ENCODE results near the gene ACKR1.

The ACKR1 gene

GRCh38 chr1:159214149-159214760, 9.6 kb downstream of the ACKR1 start:
- Histone ChIP-seq H3K36me3 (ENCODE audit: control insufficient read depth in 5 of 5, insufficient read depth in 5 of 5, low read length in 5 of 5) (no peaks in the 10 kb centered on the region), H3K4me1 (ENCODE audit: control insufficient read depth in 5 of 5, insufficient read depth in 5 of 5, low read length in 5 of 5) (peaks cover 0 to 10% (median 0%) of the 10 kb centered on the region in 5 donors), H3K9ac (ENCODE audit: low read length in 5 of 5) (no peak overlapping the region), H3K27ac (ENCODE audit: low read depth, low read length) (no peak overlapping the region), H3K4me3 (ENCODE audit: low read depth in 1 of 5, low read length in 5 of 5) (no peak overlapping the region), H3K9me3 (ENCODE audit: control insufficient read depth in 5 of 5, low read length in 5 of 5) (no peaks in the 10 kb centered on the region), H3K27me3 (ENCODE audit: control insufficient read depth in 5 of 5, insufficient read depth in 4 of 5, low read length in 5 of 5) (peaks cover 0 to 23% (median 9%) of the 10 kb centered on the region in 5 donors)

- Histone ChIP-seq H3K9me3 (ENCODE audit: control insufficient read depth in 5 of 5, low read length in 5 of 5) (no peaks in the 10 kb centered on the region), H3K36me3 (ENCODE audit: control insufficient read depth in 5 of 5, insufficient read depth in 5 of 5, low read length in 5 of 5) (no peaks in the 10 kb centered on the region), H3K9ac (ENCODE audit: low read length in 5 of 5) (no peak overlapping the region), H3K4me1 (ENCODE audit: control insufficient read depth in 5 of 5, insufficient read depth in 5 of 5, low read length in 5 of 5) (no peaks in the 10 kb centered on the region), H3K27me3 (ENCODE audit: control insufficient read depth in 5 of 5, insufficient read depth in 4 of 5, low read length in 5 of 5) (peaks cover 0 to 15% (median 4%) of the 10 kb centered on the region in 5 donors), H3K27ac (ENCODE audit: low read depth, low read length) (no peak overlapping the region), H3K4me3 (ENCODE audit: low read depth in 1 of 5, low read length in 5 of 5) (no peak overlapping the region)
Observed at GRCh38 chr1:159218649-159219636, 14.3 kb downstream of the ACKR1 start.

GRCh38 chr1:159222075-159222865, 17.6 kb downstream of the ACKR1 start:
- no peak overlapping the region for H3K9ac ChIP-seq (ENCODE audit: low read length in 5 of 5)

GRCh38 chr1:159223004-159223403, 18.3 kb downstream of the ACKR1 start:
- no peaks in the 10 kb centered on the region for H3K9me3 ChIP-seq (ENCODE audit: control insufficient read depth in 5 of 5, low read length in 5 of 5)
- H3K36me3 ChIP-seq (ENCODE audit: control insufficient read depth in 5 of 5, insufficient read depth in 5 of 5, low read length in 5 of 5): no peaks in the 10 kb centered on the region
- no peak overlapping the region for H3K27ac ChIP-seq (ENCODE audit: low read depth, low read length)
- H3K4me1 ChIP-seq (ENCODE audit: control insufficient read depth in 5 of 5, insufficient read depth in 5 of 5, low read length in 5 of 5): no peaks in the 10 kb centered on the region
- no peak overlapping the region for H3K4me3 ChIP-seq (ENCODE audit: low read depth in 1 of 5, low read length in 5 of 5)
- H3K9ac ChIP-seq (ENCODE audit: low read length in 5 of 5): no peak overlapping the region
- H3K27me3 ChIP-seq (ENCODE audit: control insufficient read depth in 5 of 5, insufficient read depth in 4 of 5, low read length in 5 of 5): peaks cover 0 to 16% (median 4%) of the 10 kb centered on the region in 5 donors

More at GRCh38 chr1:159222075-159222865, 17.6 kb downstream of the ACKR1 start:
- H3K27me3 ChIP-seq (ENCODE audit: control insufficient read depth in 5 of 5, insufficient read depth in 4 of 5, low read length in 5 of 5): peaks cover 0 to 16% (median 4%) of the 10 kb centered on the region in 5 donors
- H3K36me3 ChIP-seq (ENCODE audit: control insufficient read depth in 5 of 5, insufficient read depth in 5 of 5, low read length in 5 of 5): no peaks in the 10 kb centered on the region
- H3K4me3 ChIP-seq (ENCODE audit: low read depth in 1 of 5, low read length in 5 of 5): no peak overlapping the region
- no peaks in the 10 kb centered on the region for H3K9me3 ChIP-seq (ENCODE audit: control insufficient read depth in 5 of 5, low read length in 5 of 5)
- H3K27ac ChIP-seq (ENCODE audit: low read depth, low read length): no peak overlapping the region
- H3K4me1 ChIP-seq (ENCODE audit: control insufficient read depth in 5 of 5, insufficient read depth in 5 of 5, low read length in 5 of 5): no peaks in the 10 kb centered on the region

GRCh38 chr1:159228554-159228953, 23.9 kb downstream of the ACKR1 start:
- Histone ChIP-seq H3K4me1 (ENCODE audit: control insufficient read depth in 5 of 5, insufficient read depth in 5 of 5, low read length in 5 of 5) (no peaks in the 10 kb centered on the region), H3K4me3 (ENCODE audit: low read depth in 1 of 5, low read length in 5 of 5) (no peak overlapping the region), H3K27ac (ENCODE audit: low read depth, low read length) (no peak overlapping the region), H3K36me3 (ENCODE audit: control insufficient read depth in 5 of 5, insufficient read depth in 5 of 5, low read length in 5 of 5) (no peaks in the 10 kb centered on the region), H3K27me3 (ENCODE audit: control insufficient read depth in 5 of 5, insufficient read depth in 4 of 5, low read length in 5 of 5) (peaks cover 0 to 6% (median 0%) of the 10 kb centered on the region in 5 donors), H3K9ac (ENCODE audit: low read length in 5 of 5) (no peak overlapping the region), H3K9me3 (ENCODE audit: control insufficient read depth in 5 of 5, low read length in 5 of 5) (no peaks in the 10 kb centered on the region)

GRCh38 chr1:159229260-159229885, 24.7 kb downstream of the ACKR1 start:
- no peaks in the 10 kb centered on the region for H3K36me3 ChIP-seq (ENCODE audit: control insufficient read depth in 5 of 5, insufficient read depth in 5 of 5, low read length in 5 of 5)
- H3K4me1 ChIP-seq (ENCODE audit: control insufficient read depth in 5 of 5, insufficient read depth in 5 of 5, low read length in 5 of 5): no peaks in the 10 kb centered on the region
- peaks cover 0 to 4% (median 0%) of the 10 kb centered on the region in 5 donors for H3K27me3 ChIP-seq (ENCODE audit: control insufficient read depth in 5 of 5, insufficient read depth in 4 of 5, low read length in 5 of 5)
- no peak overlapping the region for H3K4me3 ChIP-seq (ENCODE audit: low read depth in 1 of 5, low read length in 5 of 5)
- no peaks in the 10 kb centered on the region for H3K9me3 ChIP-seq (ENCODE audit: control insufficient read depth in 5 of 5, low read length in 5 of 5)
- H3K9ac ChIP-seq (ENCODE audit: low read length in 5 of 5): no peak overlapping the region
- no peak overlapping the region for H3K27ac ChIP-seq (ENCODE audit: low read depth, low read length)

GRCh38 chr1:159229896-159230295, 25.2 kb downstream of the ACKR1 start:
- Histone ChIP-seq H3K36me3 (ENCODE audit: control insufficient read depth in 5 of 5, insufficient read depth in 5 of 5, low read length in 5 of 5) (no peaks in the 10 kb centered on the region), H3K4me1 (ENCODE audit: control insufficient read depth in 5 of 5, insufficient read depth in 5 of 5, low read length in 5 of 5) (no peaks in the 10 kb centered on the region), H3K4me3 (ENCODE audit: low read depth in 1 of 5, low read length in 5 of 5) (no peak overlapping the region), H3K9ac (ENCODE audit: low read length in 5 of 5) (no peak overlapping the region), H3K9me3 (ENCODE audit: control insufficient read depth in 5 of 5, low read length in 5 of 5) (no peaks in the 10 kb centered on the region), H3K27me3 (ENCODE audit: control insufficient read depth in 5 of 5, insufficient read depth in 4 of 5, low read length in 5 of 5) (peaks cover 0 to 2% (median 0%) of the 10 kb centered on the region in 5 donors), H3K27ac (ENCODE audit: low read depth, low read length) (no peak overlapping the region)

GRCh38 chr1:159239551-159240220, 35.0 kb downstream of the ACKR1 start:
- Histone ChIP-seq H3K27ac (ENCODE audit: low read depth, low read length) (no peak overlapping the region), H3K36me3 (ENCODE audit: control insufficient read depth in 5 of 5, insufficient read depth in 5 of 5, low read length in 5 of 5) (no peaks in the 10 kb centered on the region), H3K27me3 (ENCODE audit: control insufficient read depth in 5 of 5, insufficient read depth in 4 of 5, low read length in 5 of 5) (no peaks in the 10 kb centered on the region), H3K4me1 (ENCODE audit: control insufficient read depth in 5 of 5, insufficient read depth in 5 of 5, low read length in 5 of 5) (no peaks in the 10 kb centered on the region), H3K4me3 (ENCODE audit: low read depth in 1 of 5, low read length in 5 of 5) (no peak overlapping the region), H3K9me3 (ENCODE audit: control insufficient read depth in 5 of 5, low read length in 5 of 5) (peaks cover 0 to 4% (median 0%) of the 10 kb centered on the region in 5 donors), H3K9ac (ENCODE audit: low read length in 5 of 5) (no peak overlapping the region)

- Histone ChIP-seq H3K4me3 (ENCODE audit: low read depth in 1 of 5, low read length in 5 of 5) (no peak overlapping the region), H3K9ac (ENCODE audit: low read length in 5 of 5) (no peak overlapping the region), H3K4me1 (ENCODE audit: control insufficient read depth in 5 of 5, insufficient read depth in 5 of 5, low read length in 5 of 5) (no peaks in the 10 kb centered on the region), H3K27me3 (ENCODE audit: control insufficient read depth in 5 of 5, insufficient read depth in 4 of 5, low read length in 5 of 5) (peaks cover 0 to 2% (median 0%) of the 10 kb centered on the region in 5 donors), H3K9me3 (ENCODE audit: control insufficient read depth in 5 of 5, low read length in 5 of 5) (peaks cover 0 to 19% (median 15%) of the 10 kb centered on the region in 5 donors), H3K27ac (ENCODE audit: low read depth, low read length) (no peak overlapping the region), H3K36me3 (ENCODE audit: control insufficient read depth in 5 of 5, insufficient read depth in 5 of 5, low read length in 5 of 5) (no peaks in the 10 kb centered on the region)
Observed at GRCh38 chr1:159247266-159247665, 42.6 kb downstream of the ACKR1 start.

All from subcutaneous abdominal adipose tissue (tissue), 5 donors.